GM12878 (cell line): Measurements from ENCODE around the gene FAT1. TPM values are rescaled to one million over a fixed set of nuclear protein-coding genes. Genes with fewer than 3 reads are reported as not detected.

Experiments used
- ATAC-seq: fragments of 200-7000 bp; cut with Tn5 transposase; 3 replicates; pipeline ENCODE4 v1.9.1; 2020; ENCODE audit warnings: mild to moderate bottlenecking, moderate library complexity
- BruUV-seq: library from RNA; stranded (reverse); fragments of 400-500 nt; replicated peaks from 2 replicates; lab custom pipeline; 2021; lab: Mats Ljungman, UMichigan
- CTCF ChIA-PET: fragments of 300-600 bp; sonication (Branson Sonifier 250); formaldehyde crosslinking; extraction: SDS; loops from one replicate; lab custom pipeline; 2021; ENCODE audit warnings: inconsistent platforms; lab: Yijun Ruan, JAX
- POLR2A ChIA-PET: fragments of 350-600 bp; formaldehyde crosslinking; extraction: SDS; loops from one replicate; lab custom pipeline; 2021; ENCODE audit warnings: inconsistent platforms; lab: Charles Lee
- RAD21 ChIA-PET: fragments of 300-600 bp; sonication (Branson Sonifier 250); formaldehyde crosslinking; loops from one replicate; lab custom pipeline; 2023; ENCODE audit warnings: antibody characterized with exemption; ENCODE audit not compliant: unreplicated experiment; lab: Charles Lee
- SMC1A ChIA-PET: fragments of 300-600 bp; sonication (Branson Sonifier 250); formaldehyde crosslinking; loops from one replicate; lab custom pipeline; 2023; ENCODE audit not compliant: unreplicated experiment, uncharacterized antibody; lab: Charles Lee
- DNase-seq: peaks from one replicate; pipeline ENCODE4 v3.0.0-alpha.2; 2011; ENCODE audit warnings: low read depth, low spot score
- FAIRE-seq: peaks from 3 replicates; lab custom pipeline; 2011; peaks lifted over from hg19 to GRCh38; lab: Jason Lieb, UNC
- H2AFZ ChIP-seq: 2 replicates; pipeline ENCODE4 v1.6.0; 2011; ENCODE audit warnings: low read depth, low read length, control low read depth; ENCODE audit not compliant: control insufficient read depth
- H3K27ac ChIP-seq: 2 replicates; pipeline ENCODE4 v1.5.1; 2011; ENCODE audit warnings: control low read depth; ENCODE audit not compliant: control insufficient read depth, insufficient read depth
- H3K27me3 ChIP-seq, 2 experiments: replicated peaks in 1 of 2; 2 replicates each; pipeline versions ENCODE4 v1.6.0 to v1.6.1; 2011; ENCODE audit warnings: low read length in 1 of 2; ENCODE audit not compliant: control insufficient read depth in 2 of 2, insufficient read depth in 2 of 2
- H3K36me3 ChIP-seq, 2 experiments: 2 replicates each; pipeline ENCODE4 v1.5.1; 2011; ENCODE audit warnings: low read length in 1 of 2; ENCODE audit not compliant: control insufficient read depth in 2 of 2, insufficient read depth in 2 of 2
- H3K4me1 ChIP-seq: 2 replicates; pipeline ENCODE4 v1.6.1; 2011; ENCODE audit warnings: mild to moderate bottlenecking, low read length, moderate library complexity, mixed read lengths; ENCODE audit not compliant: control insufficient read depth, insufficient read depth
- H3K4me2 ChIP-seq: 2 replicates; pipeline ENCODE4 v1.6.0; 2011; ENCODE audit warnings: control low read depth; ENCODE audit not compliant: control insufficient read depth, insufficient read depth
- H3K4me3 ChIP-seq: fragments of 200-600 bp; sonication (generic); 2 replicates; pipeline ENCODE4 v1.5.1; 2016
- H3K79me2 ChIP-seq: 2 replicates; pipeline ENCODE4 v1.6.0; 2011; ENCODE audit warnings: low read length; ENCODE audit not compliant: control insufficient read depth, insufficient read depth
- H3K9ac ChIP-seq: 2 replicates; pipeline ENCODE4 v1.8.0; 2011; ENCODE audit warnings: low read length, control low read depth, mixed read lengths; ENCODE audit not compliant: control insufficient read depth, insufficient read depth
- H3K9me3 ChIP-seq: replicated peaks from 3 replicates; pipeline ENCODE4 v1.5.1; 2011; ENCODE audit warnings: mild to moderate bottlenecking, low read length; ENCODE audit not compliant: control insufficient read depth, insufficient read depth
- H4K20me1 ChIP-seq: 2 replicates; pipeline ENCODE4 v1.6.0; 2011; ENCODE audit not compliant: control insufficient read depth, insufficient read depth
- CBX5 ChIP-seq: sonication (generic); IDR thresholded peaks from 2 replicates; pipeline ENCODE4 v1.6.1; 2016; ENCODE audit warnings: low read depth, moderate library complexity, mild to moderate bottlenecking, inconsistent platforms
- CHD4 ChIP-seq: fragments of 200-600 bp; sonication (generic); IDR thresholded peaks from 2 replicates; pipeline ENCODE4 v1.6.1; 2016; ENCODE audit warnings: mild to moderate bottlenecking
- FOXK2 ChIP-seq: fragments of 450-650 bp; IDR thresholded peaks from 2 replicates; pipeline ENCODE4 v1.6.1; 2017; ENCODE audit warnings: mild to moderate bottlenecking, moderate library complexity
- HDGF ChIP-seq: fragments of 450-650 bp; IDR thresholded peaks from 2 replicates; pipeline ENCODE4 v1.6.1; 2016; ENCODE audit warnings: antibody characterized with exemption
- NFXL1 ChIP-seq: fragments of 450-650 bp; IDR thresholded peaks from 2 replicates; pipeline ENCODE4 v1.6.1; 2017; ENCODE audit warnings: antibody characterized with exemption, mild to moderate bottlenecking, borderline replicate concordance
- RCOR1 ChIP-seq: conservative IDR thresholded peaks from 2 replicates; pipeline ENCODE4 v1.6.1; 2012; ENCODE audit warnings: low read depth, low read length, improper control_type of control experiment
- WGBS: methylation state at CpG from one replicate; pipeline ENCODE4 v1.1.6; 2016; ENCODE audit warnings: low lambda C conversion rate; ENCODE audit not compliant: insufficient replicate concordance, insufficient coverage; ENCODE audit errors: missing lambda C conversion rate; 5-methylcytosine and 5-hydroxymethylcytosine counted together
- in situ Hi-C: fragments of 300-500 bp; cut with MboI; formaldehyde crosslinking; loops from 9 replicates; pipeline ENCODE4 v1.14.3; 2018; ENCODE audit warnings: mixed read lengths
- intact Hi-C: fragments of 100-400 bp; cut with micrococcal nuclease; formaldehyde crosslinking; loops from one replicate; pipeline ENCODE4 v1.14.2; 2022; ENCODE audit not compliant: unreplicated experiment
- polyA plus RNA-seq, 11 experiments: library from polyadenylated mRNA; depleted of rRNA in 4 of 11; unstranded in 6 of 11; stranded (reverse) in 5 of 11; fragments of >200 nt; fragmentation: Nextera tagmentation in 4 of 11; fragmentation: Illumina TruSeq in 1 of 11; extraction: Ambion mirVana in 4 of 11; extraction: Trizol in 1 of 11; gene quantifications; 1 replicate in 1 of 11; 2 replicates in 10 of 11; pipeline versions ENCODE4 v1.2.1 to v1.2.3, GENCODE V29; 2011 to 2016; ENCODE audit warnings: inconsistent platforms in 2 of 11, missing spikeins in 2 of 11, low read depth in 1 of 11
- total RNA-seq, 4 experiments: library from RNA; depleted of rRNA in 3 of 4; stranded (reverse); fragments of >200 nt in 3 of 4; fragmentation: Illumina TruSeq in 1 of 4; extraction: Trizol in 1 of 4; gene quantifications; 2 replicates each; pipeline versions ENCODE4 v1.2.1 to v1.2.3, GENCODE V29; 2013 to 2021
- TF ChIP-seq, protein P1 (sequence below): fragments of 450-650 bp; IDR thresholded peaks from 2 replicates; pipeline ENCODE4 v1.6.1; 2018; ENCODE audit warnings: mild to moderate bottlenecking, low read depth, moderate library complexity; ENCODE audit not compliant: partially characterized antibody
- TF ChIP-seq, protein P2 (sequence below): IDR thresholded peaks from 2 replicates; pipeline ENCODE4 v1.6.1; 2012; ENCODE audit warnings: low read depth, low read length, improper control_type of control experiment

The FAT1 gene
- total and polyA plus RNA-seq, 10 of the 15 experiments (the other 5 are each of a cell fraction or from before 2014, with no cell fraction given): 0.04 to 11.8 (median 0.11) TPM; not detected in 1

DNA sequence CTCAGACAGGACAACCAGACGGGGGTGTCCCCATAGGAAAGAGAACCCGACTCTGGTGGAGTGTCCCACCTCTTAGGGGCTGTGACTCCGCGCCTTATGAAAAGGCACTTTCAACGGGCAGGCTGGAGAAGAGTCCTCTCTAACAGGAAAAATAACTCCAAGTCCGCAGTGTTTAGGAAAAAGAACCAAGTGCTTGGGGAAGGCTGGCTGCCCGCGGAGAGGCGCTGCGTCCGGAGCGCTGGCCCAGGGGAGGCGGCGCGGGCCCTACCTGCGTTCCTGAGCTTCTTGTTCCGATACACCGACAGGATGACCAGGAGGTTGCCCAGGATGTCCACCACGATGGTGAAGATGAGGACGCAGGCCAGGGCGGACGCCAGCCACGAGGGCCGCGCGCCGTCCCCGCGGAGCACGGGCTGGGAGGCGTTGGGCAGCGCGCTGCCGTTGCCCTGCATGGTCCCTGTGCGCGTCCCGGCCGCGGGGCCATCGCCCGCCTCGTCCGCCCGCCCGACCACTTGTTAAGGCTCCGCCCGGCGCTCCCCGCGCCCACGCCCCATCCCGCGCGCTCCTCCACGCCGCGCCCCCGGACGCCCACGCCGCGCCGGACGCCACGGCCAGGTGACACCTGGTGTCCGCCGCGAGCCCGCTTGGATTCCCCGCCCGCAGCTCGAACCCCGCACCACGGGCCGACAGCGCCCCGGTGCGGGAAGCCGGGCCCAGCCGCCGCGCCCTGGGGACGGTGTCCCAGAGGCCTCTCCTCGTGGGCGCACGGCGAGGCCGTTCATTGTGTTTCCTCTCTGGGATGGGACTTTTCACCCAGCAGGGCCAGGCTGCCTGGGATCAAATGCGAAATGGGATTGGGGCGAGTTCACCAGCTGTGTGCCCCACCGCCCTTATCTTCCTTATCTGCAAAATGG is 168.5 kb downstream of the FAT1 start, which contains the start of gene MTNR1A:
MTNR1A (minus strand) TSS at position 654 of the 914 bp plus-strand sequence; CDS start at position 452, 202 bp downstream.
- SMC1A ChIA-PET: no interaction called here
- no peak for FAIRE-seq
- H3K27ac ChIP-seq: no peak within 1 kb of the TSS
- H4K20me1 ChIP-seq: no peaks in the 10 kb centered on the region
- no peaks in the 10 kb centered on the region for H3K79me2 ChIP-seq
- no peak within 1 kb of the TSS for H2AFZ ChIP-seq
- no TSS peak for BruUV-seq
- H3K9me3 ChIP-seq: no peaks in the 10 kb centered on the region; the same call in 2 of the 3 replicates
- no peaks in the 10 kb centered on the region for H3K27me3 ChIP-seq
- 83% methylated on average over 72 of the region's 91 CpGs for WGBS
- no peaks in the 10 kb centered on the region for H3K4me1 ChIP-seq
- H3K4me2 ChIP-seq: no peak within 1 kb of the TSS
- CTCF ChIA-PET: no interaction called here
- POLR2A ChIA-PET: no interaction called here
- TF ChIP-seq CHD4: no peak
- no peak for TF ChIP-seq NFXL1
- TF ChIP-seq, protein P1, sequence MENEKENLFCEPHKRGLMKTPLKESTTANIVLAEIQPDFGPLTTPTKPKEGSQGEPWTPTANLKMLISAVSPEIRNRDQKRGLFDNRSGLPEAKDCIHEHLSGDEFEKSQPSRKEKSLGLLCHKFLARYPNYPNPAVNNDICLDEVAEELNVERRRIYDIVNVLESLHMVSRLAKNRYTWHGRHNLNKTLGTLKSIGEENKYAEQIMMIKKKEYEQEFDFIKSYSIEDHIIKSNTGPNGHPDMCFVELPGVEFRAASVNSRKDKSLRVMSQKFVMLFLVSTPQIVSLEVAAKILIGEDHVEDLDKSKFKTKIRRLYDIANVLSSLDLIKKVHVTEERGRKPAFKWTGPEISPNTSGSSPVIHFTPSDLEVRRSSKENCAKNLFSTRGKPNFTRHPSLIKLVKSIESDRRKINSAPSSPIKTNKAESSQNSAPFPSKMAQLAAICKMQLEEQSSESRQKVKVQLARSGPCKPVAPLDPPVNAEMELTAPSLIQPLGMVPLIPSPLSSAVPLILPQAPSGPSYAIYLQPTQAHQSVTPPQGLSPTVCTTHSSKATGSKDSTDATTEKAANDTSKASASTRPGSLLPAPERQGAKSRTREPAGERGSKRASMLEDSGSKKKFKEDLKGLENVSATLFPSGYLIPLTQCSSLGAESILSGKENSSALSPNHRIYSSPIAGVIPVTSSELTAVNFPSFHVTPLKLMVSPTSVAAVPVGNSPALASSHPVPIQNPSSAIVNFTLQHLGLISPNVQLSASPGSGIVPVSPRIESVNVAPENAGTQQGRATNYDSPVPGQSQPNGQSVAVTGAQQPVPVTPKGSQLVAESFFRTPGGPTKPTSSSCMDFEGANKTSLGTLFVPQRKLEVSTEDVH: no peak
- no peak for TF ChIP-seq FOXK2
- no peak for TF ChIP-seq RCOR1
- TF ChIP-seq CBX5: no peak
- no peak for TF ChIP-seq HDGF
- TF ChIP-seq, protein P2, sequence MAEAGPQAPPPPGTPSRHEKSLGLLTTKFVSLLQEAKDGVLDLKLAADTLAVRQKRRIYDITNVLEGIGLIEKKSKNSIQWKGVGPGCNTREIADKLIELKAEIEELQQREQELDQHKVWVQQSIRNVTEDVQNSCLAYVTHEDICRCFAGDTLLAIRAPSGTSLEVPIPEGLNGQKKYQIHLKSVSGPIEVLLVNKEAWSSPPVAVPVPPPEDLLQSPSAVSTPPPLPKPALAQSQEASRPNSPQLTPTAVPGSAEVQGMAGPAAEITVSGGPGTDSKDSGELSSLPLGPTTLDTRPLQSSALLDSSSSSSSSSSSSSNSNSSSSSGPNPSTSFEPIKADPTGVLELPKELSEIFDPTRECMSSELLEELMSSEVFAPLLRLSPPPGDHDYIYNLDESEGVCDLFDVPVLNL: no peak
- TF ChIP-seq, all 136 proteins: peak for 0
- in situ Hi-C loops (no loop called here), intact Hi-C loops (no loop called here)
- Histone ChIP-seq H3K9ac (no peak within 1 kb of the TSS), H3K36me3 (no peaks in the 10 kb centered on the region), H3K4me3 (no peak within 1 kb of the TSS)
- ATAC-seq (no peak), DNase-seq (no peak)
- RAD21 ChIA-PET: no interaction called here
